ENCODE data around the gene SEC22A. TPM values are rescaled to one million over a fixed set of nuclear protein-coding genes. Genes with fewer than 3 reads are reported as not detected.
A peak's percentile ranks its signal among the peaks of the same experiment; 100 is the strongest.

Gene SEC22A
- total RNA-seq, 2 experiments from 2014 or later, result 13.8 to 15.8 TPM

- H3K27me3 Mint-ChIP-seq, result no peaks in the 10 kb centered on the region
- CTCF ChIA-PET, result no interaction called here
- DNase-seq, result no peak
Observed at GRCh38 chr3:123256256-123256655, 54.5 kb downstream of the SEC22A start.

DNA sequence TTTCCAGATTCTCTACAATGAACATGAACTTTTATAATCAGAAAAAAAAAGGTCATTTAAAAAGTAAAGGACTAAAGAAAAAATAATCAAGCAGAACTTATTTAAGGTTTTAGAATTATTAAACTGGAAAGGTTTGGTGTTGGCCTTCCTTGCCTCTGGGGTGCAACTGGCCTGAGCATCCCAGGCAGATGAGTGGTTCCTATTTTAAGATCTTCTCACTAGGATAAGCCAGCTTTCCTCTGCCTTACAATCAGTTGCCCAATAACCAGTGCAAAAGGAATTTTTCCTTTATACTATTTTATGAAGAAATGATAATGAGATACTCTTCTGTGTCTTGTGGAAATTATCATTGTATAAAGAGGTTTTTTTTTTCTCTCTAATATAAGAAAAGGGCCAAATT is 56.6 kb downstream of the SEC22A start:
- ChIA-PET POLR2A (no interaction called here), CTCF (no interaction called here)
- H3K27me3 Mint-ChIP-seq, result no peaks in the 10 kb centered on the region
- peaks cover 18% of the 10 kb centered on the region for H3K4me1 Mint-ChIP-seq
- H3K27ac Mint-ChIP-seq, result no peak overlapping the region
- DNase-seq, result no peak
- no peaks in the 10 kb centered on the region for H3K36me3 Mint-ChIP-seq (ENCODE audit: low read depth)
- H3K4me3 Mint-ChIP-seq, result no peak overlapping the region
- H3K9me3 Mint-ChIP-seq, result no peaks in the 10 kb centered on the region

More at GRCh38 chr3:123256256-123256655, 54.5 kb downstream of the SEC22A start:
- peaks cover 5% of the 10 kb centered on the region for H3K36me3 Mint-ChIP-seq (ENCODE audit: low read depth)
- H3K27ac Mint-ChIP-seq, result no peak overlapping the region
- H3K4me3 Mint-ChIP-seq, result no peak overlapping the region
- H3K9me3 Mint-ChIP-seq, result no peaks in the 10 kb centered on the region
- peaks cover 10% of the 10 kb centered on the region for H3K4me1 Mint-ChIP-seq
- POLR2A ChIA-PET, result no interaction called here

DNA sequence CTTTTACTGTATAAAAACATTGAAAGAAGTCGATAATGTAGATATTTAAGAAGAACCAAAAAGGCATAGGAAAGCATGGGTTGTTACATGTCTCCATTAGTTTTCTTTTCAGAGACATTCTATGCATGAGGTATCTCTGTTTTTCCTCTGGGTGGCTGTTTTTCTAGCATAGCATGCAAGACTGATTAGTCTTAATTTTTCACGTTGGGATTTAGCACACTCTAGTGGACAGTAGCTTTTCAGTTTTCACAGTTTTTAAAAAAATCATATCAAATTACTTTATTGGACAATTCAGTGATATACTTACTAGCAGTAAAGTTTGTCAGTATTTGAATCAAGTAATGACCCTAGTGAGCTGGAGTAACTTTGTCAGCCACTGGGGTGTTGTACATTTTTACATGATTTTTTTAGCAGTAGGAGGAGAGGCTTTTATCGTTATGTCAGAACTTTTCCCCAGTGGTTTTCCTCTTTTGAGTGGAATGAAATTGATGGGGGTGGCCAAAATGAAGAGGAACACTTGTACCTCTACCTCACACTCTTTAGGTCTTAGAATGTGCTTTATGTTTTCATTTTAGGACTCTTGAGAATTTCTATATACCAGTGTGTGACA is 57.2 kb downstream of the SEC22A start:
- DNase-seq, result peak; percentile 24
- Mint-ChIP-seq H3K27ac (no peak overlapping the region), H3K4me1 (peaks cover 18% of the 10 kb centered on the region), H3K36me3 (ENCODE audit: low read depth) (no peaks in the 10 kb centered on the region), H3K27me3 (no peaks in the 10 kb centered on the region), H3K4me3 (no peak overlapping the region), H3K9me3 (no peaks in the 10 kb centered on the region)
- CTCF ChIA-PET, result interaction anchor here (0.6 kb wide), 1 partner anchor 318 kb away, joined by 3 read pairs; no protein-coding TSS in a partner anchor
- POLR2A ChIA-PET, result no interaction called here

GRCh38 chr3:123261666-123262065 is 59.9 kb downstream of the SEC22A start:
- H3K36me3 Mint-ChIP-seq (ENCODE audit: low read depth), result peaks cover 5% of the 10 kb centered on the region
- H3K27ac Mint-ChIP-seq, result peak overlapping the region; percentile 78
- ChIA-PET CTCF (interaction anchor here (0.7 to 1.0 kb wide), 2 partner anchors 15 to 347 kb away, joined by 3 to 4 read pairs; no protein-coding TSS in a partner anchor), POLR2A (no interaction called here)
- no peak overlapping the region for H3K4me3 Mint-ChIP-seq
- DNase-seq, result no peak
- peaks cover 14% of the 10 kb centered on the region for H3K4me1 Mint-ChIP-seq
- no peaks in the 10 kb centered on the region for H3K9me3 Mint-ChIP-seq
- H3K27me3 Mint-ChIP-seq, result no peaks in the 10 kb centered on the region

DNA sequence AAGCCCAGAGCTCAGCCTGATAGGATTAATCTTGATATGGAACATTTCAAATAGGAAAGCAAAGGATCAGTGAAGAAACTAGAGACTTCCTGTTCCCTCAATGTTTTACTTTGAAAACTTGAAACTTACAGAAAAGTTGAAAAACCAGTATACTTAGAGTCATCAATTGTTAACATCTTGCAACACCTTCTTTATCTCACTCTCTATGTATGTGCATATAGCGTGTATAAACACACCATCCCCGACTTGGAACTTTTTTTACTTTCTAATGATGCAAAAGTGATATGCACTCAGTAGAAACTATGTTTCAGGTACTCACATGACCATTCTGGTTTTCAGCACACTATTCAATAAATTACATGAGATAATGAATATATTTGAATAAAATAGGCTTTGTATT is 60.5 kb downstream of the SEC22A start:
- Mint-ChIP-seq H3K36me3 (ENCODE audit: low read depth) (peaks cover 6% of the 10 kb centered on the region), H3K27me3 (no peaks in the 10 kb centered on the region), H3K4me1 (peaks cover 14% of the 10 kb centered on the region), H3K9me3 (no peaks in the 10 kb centered on the region), H3K4me3 (no peak overlapping the region), H3K27ac (peak overlapping the region; percentile 78)
- CTCF ChIA-PET, result interaction anchor here (0.7 kb wide), 1 partner anchor 348 kb away, joined by 4 read pairs; no protein-coding TSS in a partner anchor
- POLR2A ChIA-PET, result no interaction called here
- DNase-seq, result no peak

GRCh38 chr3:123262868-123263267 is 61.1 kb downstream of the SEC22A start:
- Mint-ChIP-seq H3K27me3 (no peaks in the 10 kb centered on the region), H3K4me1 (peaks cover 14% of the 10 kb centered on the region), H3K36me3 (ENCODE audit: low read depth) (peaks cover 9% of the 10 kb centered on the region), H3K27ac (no peak overlapping the region), H3K9me3 (no peaks in the 10 kb centered on the region), H3K4me3 (no peak overlapping the region)
- CTCF ChIA-PET, result interaction anchor here (1.6 kb wide), 1 partner anchor 12 kb away, joined by 4 read pairs; no protein-coding TSS in a partner anchor
- POLR2A ChIA-PET, result no interaction called here
- no peak for DNase-seq

DNA sequence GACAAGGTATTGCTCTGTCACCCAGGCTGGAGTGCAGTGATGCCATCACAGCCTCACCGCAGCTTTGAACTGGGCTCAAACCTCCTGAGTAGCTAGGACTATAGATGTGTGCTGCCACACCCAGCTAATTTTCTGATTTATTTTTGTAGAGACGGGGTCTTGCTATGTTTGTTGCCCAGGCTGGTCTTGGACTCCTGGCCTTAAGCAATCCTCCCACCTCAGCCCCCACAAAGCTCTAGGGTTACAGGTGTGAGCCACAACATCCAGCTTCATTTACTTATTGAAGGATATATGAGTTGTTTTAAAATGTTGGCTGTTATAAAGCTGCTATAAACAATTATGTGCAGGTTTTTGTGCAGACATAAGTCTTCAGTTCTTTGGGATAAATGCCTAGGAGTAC is 62.2 kb downstream of the SEC22A start:
- peaks cover 12% of the 10 kb centered on the region for H3K4me1 Mint-ChIP-seq
- no peaks in the 10 kb centered on the region for H3K9me3 Mint-ChIP-seq
- H3K36me3 Mint-ChIP-seq (ENCODE audit: low read depth), result peaks cover 16% of the 10 kb centered on the region
- no peak overlapping the region for H3K4me3 Mint-ChIP-seq
- POLR2A ChIA-PET, result no interaction called here
- H3K27ac Mint-ChIP-seq, result no peak overlapping the region
- no peaks in the 10 kb centered on the region for H3K27me3 Mint-ChIP-seq
- no peak for DNase-seq
- CTCF ChIA-PET, result interaction anchor here (1.6 kb wide), 1 partner anchor 11 kb away, joined by 4 read pairs; no protein-coding TSS in a partner anchor

- POLR2A ChIA-PET, result no interaction called here
- Mint-ChIP-seq H3K27ac (no peak overlapping the region), H3K4me1 (no peaks in the 10 kb centered on the region), H3K9me3 (no peaks in the 10 kb centered on the region), H3K36me3 (ENCODE audit: low read depth) (peaks cover 19% of the 10 kb centered on the region), H3K27me3 (no peaks in the 10 kb centered on the region), H3K4me3 (no peak overlapping the region)
- CTCF ChIA-PET, result no interaction called here
- DNase-seq, result no peak
Observed at GRCh38 chr3:123267821-123268220, 66.1 kb downstream of the SEC22A start.

DNA sequence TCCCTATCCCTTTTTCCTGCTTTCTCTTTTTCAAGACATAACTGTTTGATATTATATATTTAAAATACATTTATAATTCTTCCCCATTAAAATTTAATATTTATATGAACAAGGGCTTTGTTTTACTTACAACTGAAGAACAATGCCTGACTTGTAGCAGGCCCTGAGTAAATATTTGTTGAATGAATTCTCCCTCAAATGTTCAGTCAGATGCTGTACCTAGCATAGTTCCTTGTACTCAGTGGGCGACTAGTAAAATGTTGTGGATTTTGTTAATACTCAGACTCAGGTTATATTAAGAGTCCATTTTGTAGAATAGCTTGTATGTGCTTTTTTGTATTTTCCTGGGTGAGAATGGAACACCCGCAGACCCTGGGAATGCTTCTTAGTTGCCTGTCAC is 69.1 kb downstream of the SEC22A start:
- Mint-ChIP-seq H3K4me1 (no peaks in the 10 kb centered on the region), H3K9me3 (no peaks in the 10 kb centered on the region), H3K27me3 (no peaks in the 10 kb centered on the region), H3K4me3 (no peak overlapping the region), H3K36me3 (ENCODE audit: low read depth) (peaks cover 16% of the 10 kb centered on the region), H3K27ac (no peak overlapping the region)
- ChIA-PET CTCF (no interaction called here), POLR2A (no interaction called here)
- DNase-seq, result no peak

DNA sequence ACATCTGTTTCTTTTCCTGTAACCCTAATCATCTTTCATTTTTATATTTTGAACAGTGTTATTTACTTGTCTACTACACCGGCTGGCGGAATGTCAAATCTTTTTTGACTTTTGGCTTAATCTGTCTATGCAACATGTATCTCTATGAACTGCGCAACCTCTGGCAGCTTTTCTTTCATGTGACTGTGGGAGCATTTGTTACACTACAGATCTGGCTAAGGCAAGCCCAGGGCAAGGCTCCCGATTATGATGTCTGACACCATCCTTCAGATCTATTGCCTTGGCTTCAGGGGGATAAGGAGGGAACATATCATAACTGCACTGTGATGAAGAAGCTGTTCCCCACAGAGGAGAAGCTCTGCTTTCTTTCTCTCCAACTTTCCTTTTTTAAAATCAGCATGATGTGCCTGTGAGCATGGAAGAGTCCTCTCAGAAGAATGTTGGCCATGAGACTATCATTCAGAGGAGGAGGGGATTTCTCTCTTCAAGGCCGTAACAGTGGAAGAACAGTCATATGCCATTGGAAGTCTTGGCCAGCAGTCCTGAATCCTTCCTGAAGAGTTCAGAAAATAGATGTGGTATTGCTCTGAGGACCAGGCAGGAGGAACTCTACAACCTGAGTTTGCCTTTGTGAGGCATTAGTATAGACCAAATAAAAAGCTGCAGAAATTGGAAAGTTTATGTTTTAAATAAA is 69.9 kb downstream of the SEC22A start:
- H3K4me3 Mint-ChIP-seq, result no peak overlapping the region
- H3K27ac Mint-ChIP-seq, result no peak overlapping the region
- CTCF ChIA-PET, result no interaction called here

DNA sequence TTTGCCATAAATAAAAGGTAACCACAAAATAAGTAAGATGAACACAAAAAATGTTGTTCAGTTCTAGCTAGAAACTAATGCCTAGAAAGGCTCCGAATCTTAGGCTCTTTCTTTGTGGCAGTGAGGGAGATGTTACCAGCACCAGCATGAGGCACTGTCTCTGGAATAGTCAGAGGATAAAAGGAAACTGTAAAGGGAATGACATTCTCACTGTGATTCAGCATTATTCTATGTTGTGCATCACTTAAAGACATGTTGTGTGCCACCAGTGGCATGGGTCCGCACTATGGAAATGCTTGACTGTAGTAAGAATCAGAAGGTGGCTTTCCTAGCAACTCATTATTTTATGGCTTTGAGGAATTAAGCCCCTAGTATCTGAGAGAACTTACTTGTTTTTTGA is 70.8 kb downstream of the SEC22A start:
- H3K36me3 Mint-ChIP-seq (ENCODE audit: low read depth), result peaks cover 11% of the 10 kb centered on the region
- H3K4me3 Mint-ChIP-seq, result no peak overlapping the region
- H3K4me1 Mint-ChIP-seq, result no peaks in the 10 kb centered on the region
- H3K27ac Mint-ChIP-seq, result no peak overlapping the region
- ChIA-PET POLR2A (interaction anchor here (0.6 kb wide), 1 partner anchor 29 kb away, joined by 3 read pairs; no protein-coding TSS in a partner anchor), CTCF (no interaction called here)
- DNase-seq, result no peak
- H3K9me3 Mint-ChIP-seq, result no peaks in the 10 kb centered on the region
- no peaks in the 10 kb centered on the region for H3K27me3 Mint-ChIP-seq

More for the DNA sequence above, 69.9 kb downstream of the SEC22A start:
- no peaks in the 10 kb centered on the region for H3K4me1 Mint-ChIP-seq
- H3K36me3 Mint-ChIP-seq (ENCODE audit: low read depth), result peaks cover 14% of the 10 kb centered on the region
- DNase-seq, result no peak
- POLR2A ChIA-PET, result interaction anchor here (0.6 kb wide), 1 partner anchor 30 kb away, joined by 3 read pairs; no protein-coding TSS in a partner anchor
- no peaks in the 10 kb centered on the region for H3K27me3 Mint-ChIP-seq
- no peaks in the 10 kb centered on the region for H3K9me3 Mint-ChIP-seq

- ChIA-PET CTCF (interaction anchor here (2.0 kb wide), 1 partner anchor 12 kb away, joined by 4 read pairs; no protein-coding TSS in a partner anchor), POLR2A (no interaction called here)
- H3K4me1 Mint-ChIP-seq, result no peaks in the 10 kb centered on the region
- H3K9me3 Mint-ChIP-seq, result no peaks in the 10 kb centered on the region
- H3K4me3 Mint-ChIP-seq, result no peak overlapping the region
- H3K27ac Mint-ChIP-seq, result no peak overlapping the region
- peaks cover 4% of the 10 kb centered on the region for H3K36me3 Mint-ChIP-seq (ENCODE audit: low read depth)
- no peak for DNase-seq
- no peaks in the 10 kb centered on the region for H3K27me3 Mint-ChIP-seq
Observed at GRCh38 chr3:123275691-123276090, 73.9 kb downstream of the SEC22A start.

DNA sequence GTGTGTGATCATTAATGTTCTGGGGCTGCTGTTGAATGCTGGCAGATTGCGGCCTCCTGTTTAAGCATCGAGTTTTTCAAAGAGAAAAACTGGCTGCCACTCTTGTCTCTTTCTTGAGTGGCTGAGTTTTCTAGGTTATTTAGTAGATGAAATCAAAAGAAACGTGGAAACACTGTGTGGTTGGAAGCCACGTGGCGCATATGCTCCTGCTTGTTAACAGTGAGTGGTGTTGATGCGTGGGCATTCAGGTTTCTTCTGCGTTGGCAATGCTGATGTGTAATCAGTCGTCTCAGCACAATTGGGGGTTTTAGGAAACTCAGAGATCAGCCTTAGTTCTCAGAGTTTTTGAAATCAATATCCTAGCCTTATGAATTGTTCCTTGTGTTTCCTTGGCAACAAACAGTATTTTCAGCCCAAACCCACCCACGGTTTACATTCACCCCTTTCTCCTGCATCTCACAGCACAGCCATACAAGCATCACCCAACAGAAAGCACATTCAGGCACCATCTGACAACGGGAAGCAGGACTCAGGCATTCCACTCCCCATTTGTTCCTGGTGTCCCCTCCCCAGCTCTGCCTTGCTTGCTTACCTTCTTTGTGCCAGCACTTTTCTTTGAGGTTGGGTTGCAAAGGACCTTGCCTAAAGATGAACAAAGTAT is 74.7 kb downstream of the SEC22A start:
- Mint-ChIP-seq H3K27me3 (no peaks in the 10 kb centered on the region), H3K27ac (no peak overlapping the region), H3K36me3 (ENCODE audit: low read depth) (peaks cover 2% of the 10 kb centered on the region), H3K4me1 (no peaks in the 10 kb centered on the region), H3K9me3 (no peaks in the 10 kb centered on the region), H3K4me3 (no peak overlapping the region)
- CTCF ChIA-PET, result interaction anchor here (1.5 kb wide), 1 partner anchor 15 kb away, joined by 3 read pairs; no protein-coding TSS in a partner anchor
- no peak for DNase-seq
- POLR2A ChIA-PET, result no interaction called here
